Naive thymus-derived CD4-positive, alpha-beta T cell (primary cell): ENCODE data around the gene TTC31. TPM values are rescaled to one million over a fixed set of nuclear protein-coding genes. Genes with fewer than 3 reads are reported as not detected.

Experiments
- ATAC-seq: fragments of 150-1000 bp; cut with Tn5 transposase; 2 replicates; pipeline ENCODE4 v1.10.0; 2021; ENCODE audit warnings: mild to moderate bottlenecking, moderate library complexity
- CTCF ChIA-PET: fragments of 350-600 bp; sonication (Branson Sonifier 250); formaldehyde crosslinking; loops from one replicate; lab custom pipeline; 2021; ENCODE audit warnings: antibody characterized with exemption; lab: Charles Lee
- POLR2A ChIA-PET: fragments of 350-600 bp; sonication (Branson Sonifier 250); formaldehyde crosslinking; loops from one replicate; lab custom pipeline; 2021; ENCODE audit warnings: antibody characterized with exemption, inconsistent platforms; lab: Charles Lee
- DNase-seq, 9 donors: peaks; one replicate each; pipeline versions ENCODE4 v3.0.0 to v3.0.0-alpha.2; 2020 to 2022; ENCODE audit warnings: mixed read lengths in 1 of 9
- H3K27ac ChIP-seq: one replicate; pipeline ENCODE4 v1.7.0; 2013; ENCODE audit warnings: mild to moderate bottlenecking, low read depth, low read length, moderate library complexity
- H3K27me3 ChIP-seq, 2 donors: one replicate each; pipeline ENCODE4 v1.7.0; 2013; ENCODE audit warnings: low read length in 2 of 2, mild to moderate bottlenecking in 2 of 2, moderate library complexity in 2 of 2; ENCODE audit not compliant: control insufficient read depth in 2 of 2, insufficient read depth in 2 of 2
- H3K36me3 ChIP-seq, 3 experiments: 1 replicate in 2 of 3; 2 replicates in 1 of 3; pipeline ENCODE4 v1.7.0; 2013; ENCODE audit warnings: low read length in 3 of 3, mild to moderate bottlenecking in 3 of 3, moderate library complexity in 1 of 3; ENCODE audit not compliant: insufficient read depth in 3 of 3, control insufficient read depth in 2 of 3
- H3K4me1 ChIP-seq, 2 donors: one replicate each; pipeline ENCODE4 v1.7.0; 2013; ENCODE audit warnings: low read length in 2 of 2, mild to moderate bottlenecking in 2 of 2, moderate library complexity in 1 of 2; ENCODE audit not compliant: control insufficient read depth in 2 of 2, insufficient read depth in 2 of 2
- H3K4me3 ChIP-seq: 2 replicates; pipeline ENCODE4 v1.7.0; 2013; ENCODE audit warnings: mild to moderate bottlenecking, low read length
- H3K9me3 ChIP-seq, 3 experiments: 1 replicate in 2 of 3; 2 replicates in 1 of 3; pipeline ENCODE4 v1.7.0; 2013; ENCODE audit warnings: low read length in 3 of 3; ENCODE audit not compliant: control insufficient read depth in 2 of 3
- H3K27ac Mint-ChIP-seq, 9 donors: one replicate each; pipeline ENCODE4 v1.8.0; 2020 to 2022; ENCODE audit warnings: mixed read lengths in 9 of 9, mild to moderate bottlenecking in 8 of 9, moderate library complexity in 5 of 9, inconsistent platforms in 2 of 9
- H3K27me3 Mint-ChIP-seq, 5 donors: one replicate each; pipeline ENCODE4 v1.8.0; 2021 to 2022; ENCODE audit warnings: mixed read lengths in 5 of 5, mild to moderate bottlenecking in 1 of 5
- H3K36me3 Mint-ChIP-seq, 5 donors: one replicate each; pipeline ENCODE4 v1.8.0; 2020 to 2022; ENCODE audit warnings: mixed read lengths in 5 of 5, mild to moderate bottlenecking in 3 of 5, inconsistent platforms in 1 of 5
- H3K4me1 Mint-ChIP-seq, 7 donors: one replicate each; pipeline ENCODE4 v1.8.0; 2020 to 2022; ENCODE audit warnings: mixed read lengths in 7 of 7, mild to moderate bottlenecking in 3 of 7, inconsistent platforms in 1 of 7
- H3K4me3 Mint-ChIP-seq, 10 donors: one replicate each; pipeline ENCODE4 v1.8.0; 2020 to 2022; ENCODE audit warnings: mild to moderate bottlenecking in 10 of 10, mixed read lengths in 10 of 10, moderate library complexity in 6 of 10, inconsistent platforms in 2 of 10
- H3K9me3 Mint-ChIP-seq, 11 donors: one replicate each; pipeline ENCODE4 v1.8.0; 2020 to 2022; ENCODE audit warnings: mixed read lengths in 11 of 11, mild to moderate bottlenecking in 4 of 11, inconsistent platforms in 1 of 11, moderate library complexity in 1 of 11
- intact Hi-C, 2 donors: fragments of 100-400 bp; cut with micrococcal nuclease; formaldehyde crosslinking; loops; one replicate each; pipeline ENCODE4 v1.15.1; 2023
- polyA plus RNA-seq, 2 donors: library from polyadenylated mRNA; unstranded; fragments of 300-500 nt; fragmentation: Illumina TruSeq; gene quantifications; one replicate each; pipeline ENCODE4 v1.2.3, GENCODE V29; 2021
- total RNA-seq, 6 experiments: library from RNA in 5 of 6; stranded (reverse) in 5 of 6; gene quantifications; 1 replicate in 5 of 6; 2 replicates in 1 of 6; pipeline ENCODE4 v1.2.3 and lab custom pipeline; 2021 to 2026

TTC31 gene
- total and polyA plus RNA-seq, 7 experiments from 2014 or later, result 19.8 to 50.4 (median 35.9) TPM

- Mint-ChIP-seq H3K4me1 (peaks cover 9 to 28% (median 20%) of the 10 kb centered on the region in 7 donors), H3K4me3 (peak overlapping the region; percentile 66 to 87 (median 76)), H3K27me3 (peaks cover 64 to 86% (median 73%) of the 10 kb centered on the region in 5 donors), H3K36me3 (peaks cover 0 to 13% (median 4%) of the 10 kb centered on the region in 5 donors), H3K27ac (peak overlapping the region in 1 of 9 donors; percentile 65), H3K9me3 (peaks cover 0 to 6% (median 0%) of the 10 kb centered on the region in 11 donors)
- H3K27me3 ChIP-seq, result peaks cover 12 to 42% of the 10 kb centered on the region in 2 donors
- ATAC-seq (no peak), DNase-seq (peak in 1 of 9 donors; percentile 30)
- H3K4me3 ChIP-seq, result peak overlapping the region; percentile 28
- peaks cover 10 to 32% of the 10 kb centered on the region in 2 donors for H3K4me1 ChIP-seq
- ChIA-PET POLR2A (interaction anchor here (1.7 to 1.8 kb wide), 2 partner anchors 11 to 14 kb away, joined by 8 read pairs; partner anchors contain the start of genes AUP1, DQX1 and HTRA2), CTCF (no interaction called here)
- no peak overlapping the region for H3K27ac ChIP-seq
- intact Hi-C loops, result loop anchor here in 1 of 2 donors (2.0 kb wide), 1 partner anchor 17 kb away; the partner anchor contains the start of gene LBX2
- no peaks in the 10 kb centered on the region for H3K9me3 ChIP-seq
- H3K36me3 ChIP-seq, result no peaks in the 10 kb centered on the region
Observed at GRCh38 chr2:74515271-74515980, 32.5 kb downstream of the TTC31 start.

DNA sequence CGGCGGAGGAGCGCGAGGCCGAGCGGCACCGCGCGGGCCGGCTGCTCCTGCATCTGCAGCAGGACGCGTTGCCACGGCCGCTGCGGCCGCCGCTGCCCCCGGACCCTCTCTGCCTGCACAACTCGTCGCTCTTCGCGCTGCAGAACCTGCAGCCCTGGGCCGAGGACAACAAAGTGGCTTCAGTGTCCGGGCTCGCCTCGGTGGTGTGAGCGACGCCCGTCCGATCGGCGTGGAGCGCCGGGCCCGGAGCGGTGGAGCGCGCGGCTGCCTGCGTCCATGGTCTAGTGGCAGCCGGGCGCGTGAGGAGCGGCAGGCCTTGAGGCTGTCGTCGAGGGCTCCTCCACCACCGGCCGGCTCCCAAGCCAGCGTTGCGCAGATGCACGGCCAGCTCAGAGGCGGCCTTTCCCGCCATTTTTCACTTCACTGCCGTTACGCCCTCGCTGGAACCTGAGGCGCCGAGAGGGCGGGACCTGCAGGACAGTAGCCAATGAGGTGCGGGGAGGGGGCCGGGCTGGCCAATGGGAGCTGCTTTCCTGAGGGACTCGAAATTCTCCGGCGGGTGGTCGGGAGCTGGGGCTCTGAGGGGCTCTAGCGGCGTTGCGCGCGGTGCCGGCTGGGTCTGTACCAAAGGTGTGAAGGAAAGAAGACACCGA, 33.2 kb downstream of the TTC31 start:
- Histone ChIP-seq H3K4me3 (peak overlapping the region; percentile 28), H3K4me1 (peaks cover 10 to 32% of the 10 kb centered on the region in 2 donors), H3K27ac (no peak overlapping the region), H3K9me3 (no peaks in the 10 kb centered on the region), H3K27me3 (peaks cover 12 to 42% of the 10 kb centered on the region in 2 donors), H3K36me3 (no peaks in the 10 kb centered on the region)
- ChIA-PET CTCF (interaction anchor here (0.6 kb wide), 1 partner anchor 77 kb away, joined by 3 read pairs; no protein-coding TSS in a partner anchor), POLR2A (interaction anchor here (1.0 to 1.1 kb wide), 2 partner anchors 15 to 23 kb away, joined by 3 read pairs; no protein-coding TSS in a partner anchor)
- intact Hi-C loops, result loop anchor here (1.0 to 2.0 kb wide), 3 partner anchors 9 to 17 kb away; partner anchors contain the start of genes AUP1 (in 2 of the 2), HTRA2 (in 2 of the 2), LBX2 (in 1 of the 2) and PCGF1 (in 1 of the 2)
- Mint-ChIP-seq H3K4me1 (peaks cover 9 to 25% (median 20%) of the 10 kb centered on the region in 7 donors), H3K9me3 (peaks cover 0 to 6% (median 0%) of the 10 kb centered on the region in 11 donors), H3K27ac (peak overlapping the region in 1 of 9 donors; percentile 72), H3K27me3 (peaks cover 69 to 83% (median 79%) of the 10 kb centered on the region in 5 donors), H3K4me3 (peak overlapping the region; percentile 66 to 87 (median 80)), H3K36me3 (peaks cover 0 to 13% (median 4%) of the 10 kb centered on the region in 5 donors)
- peak; percentile 85 for ATAC-seq
- DNase-seq, result peak; percentile 55 to 80 (median 71)

DNA sequence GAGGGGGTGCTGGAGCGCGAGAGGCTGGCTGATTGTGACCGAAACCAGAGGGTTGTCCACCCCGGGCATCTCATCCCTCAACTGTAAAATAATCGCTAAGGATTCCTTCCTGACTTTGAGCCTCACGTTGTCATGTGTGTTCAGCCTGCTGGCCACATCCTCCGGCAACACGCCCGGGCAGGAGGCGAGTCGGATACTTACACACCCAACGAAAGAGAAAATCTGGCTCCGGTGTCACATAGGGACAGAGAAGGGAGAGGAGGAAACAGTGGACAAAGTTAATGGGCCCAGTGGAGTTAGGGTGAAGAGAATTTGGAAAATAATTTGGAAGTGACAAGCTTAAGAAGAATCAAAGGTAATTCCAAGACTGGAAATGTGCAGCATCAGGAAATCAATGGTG, 33.8 kb downstream of the TTC31 start:
- intact Hi-C loops, result loop anchor here (1.0 kb wide), 2 partner anchors 9 to 13 kb away; partner anchors contain the start of genes AUP1 (in 2 of the 2), HTRA2 (in 2 of the 2) and PCGF1 (in 1 of the 2)
- Mint-ChIP-seq H3K27me3 (peaks cover 65 to 81% (median 76%) of the 10 kb centered on the region in 5 donors), H3K9me3 (peaks cover 0 to 6% (median 0%) of the 10 kb centered on the region in 11 donors), H3K27ac (peak overlapping the region in 2 of 9 donors; percentile 36 to 72), H3K4me3 (peak overlapping the region; percentile 66 to 87 (median 80)), H3K36me3 (peaks cover 0 to 13% (median 4%) of the 10 kb centered on the region in 5 donors), H3K4me1 (peaks cover 9 to 25% (median 19%) of the 10 kb centered on the region in 7 donors)
- no peak overlapping the region for H3K27ac ChIP-seq
- H3K4me1 ChIP-seq, result peaks cover 10 to 32% of the 10 kb centered on the region in 2 donors
- ChIA-PET CTCF (interaction anchor here (0.6 kb wide), 1 partner anchor 77 kb away, joined by 3 read pairs; no protein-coding TSS in a partner anchor), POLR2A (interaction anchor here (0.7 to 1.1 kb wide), 3 partner anchors 15 to 452 kb away, joined by 3 read pairs; no protein-coding TSS in a partner anchor)
- no peak for ATAC-seq
- no peak for DNase-seq
- no peaks in the 10 kb centered on the region for H3K36me3 ChIP-seq
- peak overlapping the region; percentile 28 for H3K4me3 ChIP-seq
- H3K27me3 ChIP-seq, result peaks cover 12 to 42% of the 10 kb centered on the region in 2 donors
- no peaks in the 10 kb centered on the region for H3K9me3 ChIP-seq

- Mint-ChIP-seq H3K36me3 (peaks cover 8 to 23% (median 20%) of the 10 kb centered on the region in 5 donors), H3K4me1 (peaks cover 0 to 17% (median 12%) of the 10 kb centered on the region in 7 donors), H3K9me3 (peaks cover 0 to 2% (median 0%) of the 10 kb centered on the region in 11 donors), H3K27ac (no peak overlapping the region), H3K4me3 (no peak overlapping the region), H3K27me3 (peaks cover 36 to 39% (median 38%) of the 10 kb centered on the region in 5 donors)
- peaks cover 5 to 9% of the 10 kb centered on the region in 2 donors for H3K27me3 ChIP-seq
- ATAC-seq (no peak), DNase-seq (no peak)
- no peak overlapping the region for H3K27ac ChIP-seq
- H3K9me3 ChIP-seq, result no peaks in the 10 kb centered on the region
- intact Hi-C loops, result no loop called here
- H3K4me3 ChIP-seq, result no peak overlapping the region
- ChIA-PET POLR2A (interaction anchor here (0.7 to 2.3 kb wide), 3 partner anchors 9 to 15 kb away, joined by 3 to 7 read pairs (median 4); partner anchors contain the start of gene PCGF1), CTCF (interaction anchor here (0.7 kb wide), 1 partner anchor 143 kb away, joined by 3 read pairs; no protein-coding TSS in a partner anchor)
- H3K36me3 ChIP-seq, result peaks cover 0 to 14% (median 6%) of the 10 kb centered on the region in 3 experiments
- H3K4me1 ChIP-seq, result no peaks in the 10 kb centered on the region
Observed at GRCh38 chr2:74522516-74522915, 39.6 kb downstream of the TTC31 start.

DNA sequence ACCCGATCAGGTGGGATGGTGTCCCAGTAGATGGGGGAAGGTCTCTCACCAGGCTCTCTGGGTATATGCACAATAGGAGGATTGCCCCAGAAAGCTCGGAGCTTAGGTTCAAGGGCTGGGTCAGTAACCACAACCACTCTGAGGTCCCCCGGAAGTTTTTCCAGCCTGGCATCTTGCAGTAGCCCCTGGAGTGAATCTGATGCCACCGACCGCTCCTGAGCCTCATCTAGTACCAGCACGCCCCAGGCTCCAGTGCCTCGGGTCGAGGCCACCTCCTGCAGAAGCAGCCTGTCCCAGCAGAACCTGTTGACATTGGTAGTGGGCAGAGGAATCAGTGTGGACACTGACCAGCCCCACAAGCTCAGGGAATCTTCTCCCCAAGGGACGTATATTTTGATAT, 41.1 kb downstream of the TTC31 start:
- intact Hi-C loops, result no loop called here
- CTCF ChIA-PET, result no interaction called here
- peaks cover 8 to 29% (median 24%) of the 10 kb centered on the region in 5 donors for H3K36me3 Mint-ChIP-seq
- Histone ChIP-seq H3K27me3 (peaks cover 0 to 5% of the 10 kb centered on the region in 2 donors), H3K36me3 (peaks cover 0 to 23% (median 6%) of the 10 kb centered on the region in 3 experiments), H3K27ac (no peak overlapping the region), H3K4me3 (no peak overlapping the region), H3K4me1 (peaks cover 0 to 10% of the 10 kb centered on the region in 2 donors), H3K9me3 (no peaks in the 10 kb centered on the region)
- ATAC-seq (no peak), DNase-seq (no peak)
- no peak overlapping the region for H3K27ac Mint-ChIP-seq
- no peak overlapping the region for H3K4me3 Mint-ChIP-seq
- peaks cover 0 to 2% (median 0%) of the 10 kb centered on the region in 11 donors for H3K9me3 Mint-ChIP-seq
- H3K4me1 Mint-ChIP-seq, result peaks cover 13 to 28% (median 24%) of the 10 kb centered on the region in 7 donors
- POLR2A ChIA-PET, result no interaction called here
- H3K27me3 Mint-ChIP-seq, result peaks cover 22 to 24% (median 23%) of the 10 kb centered on the region in 5 donors
